ENCODE results near the gene TMPRSS6. TPM values are rescaled to one million over a fixed set of nuclear protein-coding genes. Genes with fewer than 3 reads are reported as not detected.

TMPRSS6 gene
- polyA plus RNA-seq, 4 donors, result 0.35 to 0.63 (median 0.53) TPM

GRCh38 chr22:37119872-37120271, 10.4 kb upstream of the TMPRSS6 start:
- no peak for DNase-seq (ENCODE audit: low read depth in 4 of 4, low spot score in 2 of 4)

- no peak for DNase-seq (ENCODE audit: low read depth in 4 of 4, low spot score in 2 of 4)
Measured at GRCh38 chr22:37118083-37118482, 8.6 kb upstream of the TMPRSS6 start.

- DNase-seq (ENCODE audit: low read depth in 4 of 4, low spot score in 2 of 4), result no peak
Measured at GRCh38 chr22:37117092-37117491, 7.6 kb upstream of the TMPRSS6 start.

DNA sequence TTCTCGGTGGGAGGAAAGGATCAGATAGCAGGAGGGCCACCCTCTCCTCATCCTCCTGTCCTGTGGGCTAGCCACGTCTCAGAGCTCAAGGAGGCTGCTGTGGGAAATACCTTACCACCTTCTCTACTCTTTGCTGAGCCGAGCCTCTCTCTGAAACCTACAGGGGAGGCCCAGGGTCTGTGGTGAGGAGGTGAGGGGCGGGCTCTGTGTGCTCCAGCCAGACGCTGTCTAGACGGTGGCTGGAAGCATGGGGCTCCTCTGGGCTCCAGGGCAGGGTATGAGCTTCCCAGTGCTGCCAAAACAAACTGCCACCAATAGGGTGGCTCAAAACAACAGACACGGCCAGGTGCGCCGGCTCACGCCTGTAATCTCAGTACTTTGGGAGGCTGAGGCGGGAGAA, 5.5 kb upstream of the TMPRSS6 start:
- DNase-seq (ENCODE audit: low read depth in 4 of 4, low spot score in 2 of 4), result no peak

DNA sequence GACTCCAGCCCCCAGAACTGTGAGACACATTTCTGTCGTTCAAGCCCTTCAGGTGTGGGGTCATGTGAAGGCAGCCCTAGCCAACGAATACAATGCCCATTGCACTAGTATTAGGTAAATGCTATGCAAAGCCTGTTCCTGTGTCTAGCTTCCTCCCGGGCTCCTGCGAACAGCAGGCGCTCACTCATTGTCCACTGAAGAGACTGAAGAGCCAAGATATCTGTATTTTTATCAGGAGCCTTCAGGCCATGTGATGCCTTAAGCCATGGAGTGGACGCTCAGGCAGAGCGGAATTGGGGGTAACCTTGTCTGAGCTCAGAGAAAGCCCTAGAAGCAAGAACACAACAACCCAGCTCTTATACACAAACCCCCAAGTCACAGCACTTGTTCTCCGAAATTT, 4.2 kb upstream of the TMPRSS6 start:
- DNase-seq (ENCODE audit: low read depth in 4 of 4, low spot score in 2 of 4), result no peak

DNA sequence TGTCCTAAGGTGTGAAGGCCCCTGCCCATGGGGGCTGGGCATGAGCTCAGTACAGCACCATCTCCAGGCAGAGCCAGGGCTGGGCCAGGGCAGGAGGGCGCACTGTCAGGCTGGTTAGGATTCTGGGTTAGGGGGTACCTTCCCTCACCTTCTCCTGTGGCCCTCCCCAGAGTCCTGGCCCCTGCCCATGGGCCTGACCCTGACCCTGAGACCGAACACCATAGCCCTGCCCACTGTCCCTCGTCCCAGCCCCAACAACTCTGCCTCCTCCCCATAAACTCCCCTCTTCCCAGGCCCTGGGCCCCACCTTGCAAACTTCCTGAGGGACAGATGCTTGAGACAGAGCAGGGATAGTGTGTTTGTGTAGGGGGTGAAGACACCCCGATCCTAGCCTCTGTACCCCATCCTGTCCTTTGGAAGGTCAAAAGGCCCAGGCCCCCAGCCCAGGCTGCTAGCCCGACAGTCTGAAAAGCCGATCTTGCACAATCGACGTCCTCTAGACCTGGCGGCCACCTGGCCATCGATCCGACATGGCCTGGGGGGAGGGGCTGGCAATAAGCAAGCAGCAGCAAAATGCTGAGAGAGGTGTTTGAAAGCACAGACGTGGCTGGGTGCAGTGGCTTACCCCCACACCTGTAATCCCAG, 2.7 kb upstream of the TMPRSS6 start:
- DNase-seq (ENCODE audit: low read depth in 4 of 4, low spot score in 2 of 4), result no peak

DNA sequence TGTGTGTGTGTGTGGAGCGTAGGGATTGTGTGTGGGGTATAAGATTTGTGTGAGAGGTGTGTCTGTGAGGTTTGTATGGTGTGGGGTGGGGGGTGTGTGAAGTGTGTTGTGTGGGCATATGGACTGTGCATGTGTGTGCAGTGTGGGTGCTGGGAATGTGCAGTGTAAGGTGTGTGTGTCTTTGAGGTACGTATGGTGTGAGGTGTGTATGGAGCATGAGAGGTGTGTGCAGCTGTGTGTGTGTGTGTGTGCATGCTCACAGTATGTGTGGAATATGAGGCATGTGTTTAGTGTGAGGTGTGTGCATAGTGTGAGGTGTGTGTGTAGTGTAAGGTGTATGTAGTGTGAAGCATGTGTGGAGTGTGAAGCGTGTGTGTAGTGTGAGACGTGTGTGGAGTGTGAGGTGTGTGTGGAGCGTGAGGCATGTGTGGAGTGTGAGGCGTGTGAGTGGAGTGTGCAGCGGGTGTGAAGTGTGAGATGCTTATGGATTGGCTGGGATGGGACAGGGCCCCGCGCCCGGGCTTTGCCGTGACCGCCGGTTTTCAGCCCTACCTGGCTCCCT, 1.7 kb upstream of the TMPRSS6 start:
- DNase-seq (ENCODE audit: low read depth in 4 of 4, low spot score in 2 of 4), result no peak

DNA sequence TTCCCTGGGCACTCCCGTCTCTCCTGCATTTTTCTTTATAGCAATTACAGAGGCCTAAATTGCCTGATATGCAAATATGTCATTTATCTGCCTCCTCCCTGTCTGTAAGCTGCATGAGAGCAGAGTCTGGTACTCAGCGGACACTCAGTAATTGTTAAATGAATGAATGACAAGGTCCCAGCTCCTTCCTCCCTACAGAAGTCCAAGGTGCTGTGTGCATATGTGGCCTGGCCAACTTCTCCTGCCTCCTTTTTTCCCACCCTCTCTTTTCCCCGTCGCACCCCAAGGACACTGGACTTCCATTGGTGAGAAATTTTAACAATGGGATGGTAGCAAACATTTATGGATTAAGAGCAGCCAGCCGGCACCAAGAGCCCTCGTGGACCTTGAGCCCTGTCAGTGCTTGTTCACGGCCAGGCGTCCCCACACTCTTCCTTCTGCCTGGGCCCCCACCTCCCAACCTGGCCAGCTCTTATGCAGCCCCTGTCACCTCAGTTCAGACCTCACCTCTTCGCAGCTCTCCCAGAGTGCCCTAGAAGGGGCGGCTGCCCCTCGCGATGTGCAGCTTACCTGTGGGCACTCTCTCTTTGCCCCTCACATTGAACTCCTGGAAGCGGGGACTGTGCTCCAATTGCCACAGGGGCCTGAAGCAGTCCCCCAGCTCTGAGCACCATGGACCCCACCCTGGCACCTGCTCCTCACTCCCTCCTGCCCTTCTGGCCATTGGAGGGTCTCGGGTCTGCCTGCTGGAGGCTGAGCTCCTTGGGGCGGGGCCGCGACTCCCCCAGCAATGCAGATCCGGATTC, 1.5 kb downstream of the TMPRSS6 start:
- no peak for DNase-seq (ENCODE audit: low read depth in 4 of 4, low spot score in 2 of 4)

DNA sequence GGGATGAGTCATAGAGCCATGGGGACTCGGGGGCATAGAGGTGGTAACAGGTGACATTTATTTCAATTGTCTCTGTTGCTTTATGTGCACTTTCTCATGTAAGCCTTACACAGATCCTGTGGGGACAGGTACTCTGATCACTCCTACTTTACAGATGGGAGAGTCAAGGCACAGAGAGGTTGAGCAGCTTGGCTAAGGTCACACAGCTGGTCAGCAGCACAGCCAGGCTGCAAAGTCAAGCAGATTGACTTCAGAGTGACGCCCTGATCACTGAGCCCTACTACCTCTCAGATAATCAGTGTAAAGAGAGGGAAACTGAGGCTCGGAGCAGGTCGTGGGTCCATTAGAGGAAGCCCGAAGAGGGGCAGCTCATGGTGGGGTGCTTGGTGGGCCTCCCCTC, 3.5 kb downstream of the TMPRSS6 start:
- no peak for DNase-seq (ENCODE audit: low read depth in 4 of 4, low spot score in 2 of 4)

- DNase-seq (ENCODE audit: low read depth in 4 of 4, low spot score in 2 of 4), result no peak
Measured at GRCh38 chr22:37105154-37105553, 4.4 kb downstream of the TMPRSS6 start.

DNA sequence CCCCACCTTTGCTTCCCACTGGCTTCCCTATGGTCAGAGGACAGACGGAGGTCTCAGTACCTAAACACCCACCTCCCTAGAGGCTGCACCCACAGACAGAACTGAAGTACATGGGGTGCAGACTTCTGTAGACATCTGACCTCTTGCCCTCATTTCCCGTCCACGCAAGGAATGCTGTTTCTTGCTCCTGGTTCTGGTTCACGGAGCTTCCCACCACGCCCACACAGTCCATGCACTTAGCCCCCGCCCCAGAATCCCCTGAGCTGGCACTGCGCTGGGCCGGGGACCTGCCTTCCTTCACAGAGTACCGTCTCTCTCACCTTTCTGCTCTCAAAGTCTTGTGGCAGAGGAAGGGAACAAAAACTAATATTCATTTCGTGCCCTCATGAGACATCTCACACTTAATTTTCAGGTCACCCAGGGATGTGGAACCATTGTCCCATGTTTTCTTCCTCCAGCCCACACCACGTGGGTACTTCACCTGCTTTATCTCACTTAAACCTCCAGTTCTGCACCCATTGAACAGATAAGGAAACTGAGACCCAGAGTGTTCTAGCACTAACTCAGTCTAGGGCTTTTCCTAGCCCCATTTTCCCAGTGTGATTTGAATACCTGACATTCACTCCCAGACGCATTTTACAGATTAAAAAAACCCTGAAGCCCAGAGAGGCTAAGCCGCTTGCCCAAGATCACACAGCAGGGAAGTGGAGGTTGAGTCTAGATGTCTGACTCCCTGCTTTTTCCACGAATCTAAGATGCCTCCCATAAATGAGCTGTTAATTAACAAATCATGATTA, 5.7 kb downstream of the TMPRSS6 start:
- DNase-seq (ENCODE audit: low read depth in 4 of 4, low spot score in 2 of 4), result no peak

- no peak for DNase-seq (ENCODE audit: low read depth in 4 of 4, low spot score in 2 of 4)
Measured at GRCh38 chr22:37103151-37103550, 6.4 kb downstream of the TMPRSS6 start.

GRCh38 chr22:37101311-37102066, 8.0 kb downstream of the TMPRSS6 start:
- DNase-seq (ENCODE audit: low read depth in 4 of 4, low spot score in 2 of 4), result no peak

DNA sequence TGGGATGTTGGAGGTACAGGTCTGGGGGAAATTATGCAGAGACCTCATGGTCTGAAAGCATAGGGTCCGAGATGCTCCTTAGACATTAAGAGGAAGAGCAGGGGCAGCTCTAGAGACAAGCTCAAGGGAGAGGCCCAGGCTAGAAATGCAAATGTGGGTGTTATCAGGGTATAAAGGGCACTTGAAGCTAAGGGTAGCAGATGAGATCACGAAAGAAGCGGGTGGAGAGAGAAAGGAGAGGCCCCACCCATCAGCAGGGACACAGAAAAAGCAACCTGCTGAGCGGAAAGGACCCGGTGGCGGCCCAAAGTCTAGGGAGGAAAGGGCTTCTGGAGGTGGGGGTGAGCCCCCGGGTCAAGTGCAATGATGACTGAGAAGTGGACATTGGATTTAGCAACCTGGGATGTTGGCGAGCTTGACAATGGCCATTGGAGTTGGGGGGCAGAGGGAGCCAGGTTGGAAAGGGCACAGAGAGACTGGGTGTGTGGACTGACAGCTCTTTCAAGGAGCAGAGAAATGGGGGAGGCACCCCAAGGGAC, 8.9 kb downstream of the TMPRSS6 start:
- no peak for DNase-seq (ENCODE audit: low read depth in 4 of 4, low spot score in 2 of 4)

DNA sequence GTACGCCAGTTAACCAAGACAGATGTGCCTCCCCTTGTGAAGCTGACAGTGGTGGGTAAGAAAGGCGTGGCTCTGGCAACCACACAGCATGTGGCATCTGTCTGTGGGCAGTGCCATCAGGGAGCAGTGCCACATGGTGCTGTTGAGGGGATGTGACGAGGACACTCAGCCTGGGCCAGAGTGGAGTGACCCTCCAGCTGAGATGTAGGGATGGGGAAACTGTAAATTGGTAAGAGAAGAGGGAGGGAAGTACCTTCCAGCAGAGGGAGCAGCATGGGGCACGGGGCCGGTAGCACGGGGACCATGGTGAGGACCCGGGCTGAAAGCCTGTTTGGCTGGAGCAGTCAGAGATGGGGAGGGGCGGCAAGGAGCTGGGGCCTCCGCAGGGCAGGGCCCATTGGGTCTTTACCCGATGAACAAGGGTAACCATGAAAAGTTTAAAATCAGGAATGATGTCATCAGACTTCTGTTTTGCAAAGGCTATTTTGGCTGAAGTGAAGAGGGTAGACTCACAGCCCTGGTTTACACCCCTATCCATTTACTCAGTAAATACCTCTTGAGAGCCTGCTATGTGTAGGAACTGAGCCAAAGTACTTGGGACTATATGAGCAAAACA, 10.4 kb downstream of the TMPRSS6 start:
- no peak for DNase-seq (ENCODE audit: low read depth in 4 of 4, low spot score in 2 of 4)

DNA sequence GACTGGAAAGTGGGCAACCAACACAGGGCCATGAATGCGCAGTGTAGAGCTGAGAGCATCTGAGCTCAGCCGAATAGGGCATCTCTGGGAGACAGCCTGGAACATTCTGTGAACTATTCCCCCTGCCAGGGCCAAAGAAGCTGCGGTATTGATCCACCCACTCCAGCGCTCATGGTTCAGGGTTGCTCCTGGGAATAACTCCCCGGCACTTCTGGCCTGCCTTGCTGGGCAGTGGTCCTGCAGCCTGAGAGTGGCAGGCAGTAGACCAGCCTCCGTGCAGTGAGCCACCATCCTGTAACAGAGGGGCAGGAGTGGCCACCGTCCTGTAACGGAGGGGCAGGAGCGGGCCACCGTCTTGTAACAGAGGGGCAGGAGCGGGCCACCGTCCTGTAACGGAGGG, 12.2 kb downstream of the TMPRSS6 start:
- DNase-seq (ENCODE audit: low read depth in 4 of 4, low spot score in 2 of 4), result no peak

- no peak for DNase-seq (ENCODE audit: low read depth in 4 of 4, low spot score in 2 of 4)
Measured at GRCh38 chr22:37095113-37095512, 14.4 kb downstream of the TMPRSS6 start.

DNA sequence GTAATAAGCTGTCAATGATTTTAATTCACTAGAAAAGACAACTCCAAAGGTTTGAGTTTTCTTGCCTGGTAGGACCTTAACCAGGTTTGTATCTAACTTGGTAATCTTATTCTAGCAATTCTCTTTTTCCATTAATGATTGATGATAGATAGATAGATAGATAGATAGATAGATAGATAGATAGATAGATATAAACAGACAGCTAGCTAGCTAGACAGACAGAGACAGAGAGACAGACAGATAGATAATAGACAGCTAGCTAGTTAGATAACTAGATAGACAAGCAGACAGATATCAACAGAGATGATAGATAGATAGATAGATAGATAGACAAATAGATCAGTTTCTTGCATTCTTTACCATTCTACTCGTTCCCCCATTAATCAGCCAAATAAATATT, 15.3 kb downstream of the TMPRSS6 start:
- DNase-seq (ENCODE audit: low read depth in 4 of 4, low spot score in 2 of 4), result no peak

- DNase-seq (ENCODE audit: low read depth in 4 of 4, low spot score in 2 of 4), result no peak
Measured at GRCh38 chr22:37092997-37093396, 16.5 kb downstream of the TMPRSS6 start.

DNA sequence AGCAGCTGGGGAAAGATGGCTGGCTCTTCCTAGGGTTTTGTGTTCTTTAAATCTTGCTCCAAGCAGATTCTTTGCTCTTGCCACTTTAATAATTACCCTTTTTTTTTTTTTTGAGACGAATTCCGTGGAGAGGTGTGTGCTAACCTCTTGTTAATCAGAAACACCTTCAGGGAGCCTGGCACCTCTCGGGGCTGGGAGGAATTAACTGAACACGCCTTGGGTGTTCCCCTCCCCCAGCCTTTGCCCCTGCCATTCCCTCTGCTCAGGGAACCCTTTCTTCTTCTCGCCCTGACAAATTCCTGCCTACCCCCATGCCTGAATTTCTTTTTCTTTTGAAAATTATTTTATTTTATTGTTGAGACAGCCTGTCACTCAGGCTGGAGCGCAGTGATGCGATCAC, 17.5 kb downstream of the TMPRSS6 start:
- DNase-seq (ENCODE audit: low read depth in 4 of 4, low spot score in 2 of 4), result no peak
